ENCODE measurements around the gene C7. TPM values are rescaled to one million over a fixed set of nuclear protein-coding genes. Genes with fewer than 3 reads are reported as not detected.
"Not testable (repeated sequence)": the region's sequence is repeated elsewhere in the genome, so short reads cannot be mapped to it uniquely, and the experiment has no call there.

C7 gene
- not detected in 2 replicates for total RNA-seq

GRCh38 chr5:40909264-40909663 lies at the start of gene C7:
Gene C7 (plus strand): TSS chr5:40909497. CDS start chr5:40909611, 114 bp downstream.
- no peak within 1 kb of the TSS for H3K4me3 Mint-ChIP-seq (ENCODE audit: low read depth)
- no peaks in the 10 kb centered on the region for H3K4me1 Mint-ChIP-seq (ENCODE audit: low read depth)
- intact Hi-C loops (cut with micrococcal nuclease): loop anchor here (10.0 kb wide), 1 partner anchor 936 kb away; no protein-coding TSS in a partner anchor
- peaks cover 18% of the 10 kb centered on the region for H3K27me3 Mint-ChIP-seq (ENCODE audit: low read depth)
- H3K9me3 Mint-ChIP-seq: no peaks in the 10 kb centered on the region
- DNase-seq (ENCODE audit: low spot score): no peak
- no peaks in the 10 kb centered on the region for H3K36me3 Mint-ChIP-seq (ENCODE audit: low read depth)
- no peak within 1 kb of the TSS for H3K27ac Mint-ChIP-seq

- no peak for DNase-seq (ENCODE audit: low spot score)
- H3K4me3 Mint-ChIP-seq (ENCODE audit: low read depth): no peak overlapping the region
- H3K27me3 Mint-ChIP-seq (ENCODE audit: low read depth): no peaks in the 10 kb centered on the region
- H3K4me1 Mint-ChIP-seq (ENCODE audit: low read depth): no peaks in the 10 kb centered on the region
- no peak overlapping the region for H3K27ac Mint-ChIP-seq
- H3K36me3 Mint-ChIP-seq (ENCODE audit: low read depth): no peaks in the 10 kb centered on the region
- no peaks in the 10 kb centered on the region for H3K9me3 Mint-ChIP-seq
- intact Hi-C loops (cut with micrococcal nuclease): no loop called here
These were observed 48.6 kb upstream of the C7 start for GRCh38 chr5:40860711-40861110.

- H3K27me3 Mint-ChIP-seq (ENCODE audit: low read depth); H3K27ac Mint-ChIP-seq; H3K4me3 Mint-ChIP-seq (ENCODE audit: low read depth); H3K9me3 Mint-ChIP-seq; H3K4me1 Mint-ChIP-seq (ENCODE audit: low read depth); DNase-seq (ENCODE audit: low spot score); H3K36me3 Mint-ChIP-seq (ENCODE audit: low read depth); intact Hi-C loops (cut with micrococcal nuclease): not testable (repeated sequence)
These were observed 44.3 kb upstream of the C7 start for GRCh38 chr5:40865004-40865403.

GRCh38 chr5:40866844-40867243 lies 42.5 kb upstream of the C7 start:
- Mint-ChIP-seq H3K9me3 (no peaks in the 10 kb centered on the region), H3K4me3 (ENCODE audit: low read depth) (no peak overlapping the region), H3K27me3 (ENCODE audit: low read depth) (peaks cover 2% of the 10 kb centered on the region), H3K27ac (no peak overlapping the region), H3K36me3 (ENCODE audit: low read depth) (no peaks in the 10 kb centered on the region), H3K4me1 (ENCODE audit: low read depth) (no peaks in the 10 kb centered on the region)
- intact Hi-C loops (cut with micrococcal nuclease): no loop called here
- no peak for DNase-seq (ENCODE audit: low spot score)

GRCh38 chr5:40869384-40869783 lies 39.9 kb upstream of the C7 start:
- intact Hi-C loops (cut with micrococcal nuclease): no loop called here
- Mint-ChIP-seq H3K9me3 (no peaks in the 10 kb centered on the region), H3K4me1 (ENCODE audit: low read depth) (no peaks in the 10 kb centered on the region), H3K27me3 (ENCODE audit: low read depth) (peaks cover 4% of the 10 kb centered on the region), H3K36me3 (ENCODE audit: low read depth) (no peaks in the 10 kb centered on the region), H3K27ac (no peak overlapping the region), H3K4me3 (ENCODE audit: low read depth) (no peak overlapping the region)
- DNase-seq (ENCODE audit: low spot score): no peak

GRCh38 chr5:40871177-40871576 lies 38.1 kb upstream of the C7 start:
- Mint-ChIP-seq H3K9me3 (no peaks in the 10 kb centered on the region), H3K27ac (no peak overlapping the region), H3K27me3 (ENCODE audit: low read depth) (peaks cover 4% of the 10 kb centered on the region), H3K36me3 (ENCODE audit: low read depth) (no peaks in the 10 kb centered on the region), H3K4me3 (ENCODE audit: low read depth) (no peak overlapping the region), H3K4me1 (ENCODE audit: low read depth) (no peaks in the 10 kb centered on the region)
- DNase-seq (ENCODE audit: low spot score): no peak
- intact Hi-C loops (cut with micrococcal nuclease): loop anchor here (10.0 kb wide), 1 partner anchor 926 kb away; no protein-coding TSS in a partner anchor

- not testable (repeated sequence) for H3K27ac Mint-ChIP-seq; H3K27me3 Mint-ChIP-seq (ENCODE audit: low read depth); H3K9me3 Mint-ChIP-seq
These were observed 37.0 kb upstream of the C7 start for GRCh38 chr5:40872253-40872652.

GRCh38 chr5:40873286-40873880 lies 35.9 kb upstream of the C7 start:
- no peak overlapping the region for H3K27ac Mint-ChIP-seq
- no peaks in the 10 kb centered on the region for H3K4me1 Mint-ChIP-seq (ENCODE audit: low read depth)
- H3K36me3 Mint-ChIP-seq (ENCODE audit: low read depth): no peaks in the 10 kb centered on the region
- H3K27me3 Mint-ChIP-seq (ENCODE audit: low read depth): peaks cover 6% of the 10 kb centered on the region
- DNase-seq (ENCODE audit: low spot score): no peak
- intact Hi-C loops (cut with micrococcal nuclease): loop anchor here (10.0 kb wide), 1 partner anchor 929 kb away; no protein-coding TSS in a partner anchor
- peaks cover 6% of the 10 kb centered on the region for H3K9me3 Mint-ChIP-seq
- H3K4me3 Mint-ChIP-seq (ENCODE audit: low read depth): no peak overlapping the region

More at GRCh38 chr5:40872253-40872652, 37.0 kb upstream of the C7 start:
- not testable (repeated sequence) for DNase-seq (ENCODE audit: low spot score); H3K4me1 Mint-ChIP-seq (ENCODE audit: low read depth); H3K36me3 Mint-ChIP-seq (ENCODE audit: low read depth); H3K4me3 Mint-ChIP-seq (ENCODE audit: low read depth)
- intact Hi-C loops (cut with micrococcal nuclease): loop anchor here (10.0 kb wide), 1 partner anchor 927 kb away; no protein-coding TSS in a partner anchor

- H3K4me3 Mint-ChIP-seq (ENCODE audit: low read depth): no peak overlapping the region
- H3K27me3 Mint-ChIP-seq (ENCODE audit: low read depth): peaks cover 8% of the 10 kb centered on the region
- no peaks in the 10 kb centered on the region for H3K36me3 Mint-ChIP-seq (ENCODE audit: low read depth)
- H3K4me1 Mint-ChIP-seq (ENCODE audit: low read depth): peaks cover 4% of the 10 kb centered on the region
- H3K9me3 Mint-ChIP-seq: peaks cover 6% of the 10 kb centered on the region
- DNase-seq (ENCODE audit: low spot score): no peak
- H3K27ac Mint-ChIP-seq: no peak overlapping the region
- intact Hi-C loops (cut with micrococcal nuclease): loop anchor here (5.0 to 10.0 kb wide), 2 partner anchors 34 to 931 kb away; partner anchors contain the start of gene CARD6
These were observed 33.3 kb upstream of the C7 start for GRCh38 chr5:40875958-40876357.

GRCh38 chr5:40877371-40877988 lies 31.8 kb upstream of the C7 start:
- intact Hi-C loops (cut with micrococcal nuclease): loop anchor here (5.0 to 10.0 kb wide), 2 partner anchors 35 to 933 kb away; partner anchors contain the start of gene CARD6
- H3K36me3 Mint-ChIP-seq (ENCODE audit: low read depth): no peaks in the 10 kb centered on the region
- H3K27me3 Mint-ChIP-seq (ENCODE audit: low read depth): peaks cover 11% of the 10 kb centered on the region
- peaks cover 4% of the 10 kb centered on the region for H3K4me1 Mint-ChIP-seq (ENCODE audit: low read depth)
- no peak overlapping the region for H3K27ac Mint-ChIP-seq
- no peak for DNase-seq (ENCODE audit: low spot score)
- no peak overlapping the region for H3K4me3 Mint-ChIP-seq (ENCODE audit: low read depth)
- peaks cover 6% of the 10 kb centered on the region for H3K9me3 Mint-ChIP-seq

- peaks cover 12% of the 10 kb centered on the region for H3K27me3 Mint-ChIP-seq (ENCODE audit: low read depth)
- peaks cover 4% of the 10 kb centered on the region for H3K4me1 Mint-ChIP-seq (ENCODE audit: low read depth)
These were observed 29.9 kb upstream of the C7 start for GRCh38 chr5:40879163-40879942.

GRCh38 chr5:40882291-40882690 lies 27.0 kb upstream of the C7 start:
- no peak for DNase-seq (ENCODE audit: low spot score)
- intact Hi-C loops (cut with micrococcal nuclease): no loop called here
- no peaks in the 10 kb centered on the region for H3K36me3 Mint-ChIP-seq (ENCODE audit: low read depth)
- H3K9me3 Mint-ChIP-seq: no peaks in the 10 kb centered on the region
- H3K27me3 Mint-ChIP-seq (ENCODE audit: low read depth): peaks cover 15% of the 10 kb centered on the region
- no peak overlapping the region for H3K27ac Mint-ChIP-seq
- no peak overlapping the region for H3K4me3 Mint-ChIP-seq (ENCODE audit: low read depth)
- H3K4me1 Mint-ChIP-seq (ENCODE audit: low read depth): peaks cover 4% of the 10 kb centered on the region

More at GRCh38 chr5:40879163-40879942, 29.9 kb upstream of the C7 start:
- Mint-ChIP-seq H3K36me3 (ENCODE audit: low read depth) (no peaks in the 10 kb centered on the region), H3K27ac (no peak overlapping the region), H3K4me3 (ENCODE audit: low read depth) (no peak overlapping the region), H3K9me3 (peaks cover 6% of the 10 kb centered on the region)
- no peak for DNase-seq (ENCODE audit: low spot score)
- intact Hi-C loops (cut with micrococcal nuclease): loop anchor here (1.0 to 10.0 kb wide), 4 partner anchors 37 to 1165 kb away; partner anchors contain the start of genes CARD6 and TTC33
